Fibroblast of peridontal ligament (primary cell): Measurements from ENCODE around the gene SOX6.
"Not testable (repeated sequence)": the region's sequence is repeated elsewhere in the genome, so short reads cannot be mapped to it uniquely, and the experiment has no call there.

Experiments
- DNase-seq: peaks from one replicate; pipeline ENCODE4 v3.0.0-alpha.2; 2010; ENCODE audit errors: extremely low read depth

The SOX6 gene

GRCh38 chr11:16096336-16096735, 260.0 kb downstream of the SOX6 start:
- peak; percentile 55 for DNase-seq

GRCh38 chr11:16095756-16096155, 260.6 kb downstream of the SOX6 start:
- DNase-seq, result no peak

- DNase-seq, result no peak
These were observed 262.3 kb downstream of the SOX6 start for GRCh38 chr11:16093889-16094653.

GRCh38 chr11:16091862-16092261, 264.5 kb downstream of the SOX6 start:
- DNase-seq, result no peak

GRCh38 chr11:16089481-16089880, 266.9 kb downstream of the SOX6 start:
- DNase-seq, result no peak

DNA sequence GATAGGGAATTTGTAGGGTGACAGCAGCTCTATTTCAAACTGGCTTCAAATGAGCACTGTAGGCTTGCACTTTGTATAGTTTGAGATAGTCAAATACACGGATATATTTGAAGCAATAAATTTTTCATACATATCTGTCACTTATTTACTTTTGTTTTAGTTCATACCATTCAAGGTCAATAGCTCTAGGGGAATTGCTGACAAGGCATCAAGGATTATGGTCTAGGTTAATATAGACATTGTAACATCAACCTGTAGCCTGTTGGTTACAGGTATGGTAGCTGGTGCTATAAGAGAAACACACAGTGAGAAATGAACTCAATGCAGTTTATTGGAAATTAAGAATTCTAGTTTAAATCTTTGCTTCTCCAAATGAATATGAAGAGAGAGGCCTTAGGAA, 267.6 kb downstream of the SOX6 start:
- no peak for DNase-seq

DNA sequence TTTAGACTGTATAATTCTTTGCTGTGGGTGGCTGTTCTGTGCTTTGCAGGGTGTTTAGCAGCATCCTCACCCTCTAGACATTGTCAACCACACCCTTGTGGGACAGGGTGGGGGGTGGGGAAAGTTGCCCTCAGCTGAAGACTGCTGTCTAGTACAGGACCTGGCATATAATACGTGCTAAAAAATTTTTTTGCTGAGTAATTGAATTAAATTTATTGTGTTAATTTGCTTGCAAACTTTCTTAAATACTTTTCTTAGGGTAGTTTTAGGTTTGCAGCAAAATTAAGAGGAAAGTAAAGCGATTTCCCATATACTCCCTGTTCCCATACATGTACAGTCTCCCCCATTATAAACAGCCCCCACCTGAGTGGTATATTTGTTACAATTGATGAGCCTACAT, 268.5 kb downstream of the SOX6 start:
- DNase-seq, result no peak

DNA sequence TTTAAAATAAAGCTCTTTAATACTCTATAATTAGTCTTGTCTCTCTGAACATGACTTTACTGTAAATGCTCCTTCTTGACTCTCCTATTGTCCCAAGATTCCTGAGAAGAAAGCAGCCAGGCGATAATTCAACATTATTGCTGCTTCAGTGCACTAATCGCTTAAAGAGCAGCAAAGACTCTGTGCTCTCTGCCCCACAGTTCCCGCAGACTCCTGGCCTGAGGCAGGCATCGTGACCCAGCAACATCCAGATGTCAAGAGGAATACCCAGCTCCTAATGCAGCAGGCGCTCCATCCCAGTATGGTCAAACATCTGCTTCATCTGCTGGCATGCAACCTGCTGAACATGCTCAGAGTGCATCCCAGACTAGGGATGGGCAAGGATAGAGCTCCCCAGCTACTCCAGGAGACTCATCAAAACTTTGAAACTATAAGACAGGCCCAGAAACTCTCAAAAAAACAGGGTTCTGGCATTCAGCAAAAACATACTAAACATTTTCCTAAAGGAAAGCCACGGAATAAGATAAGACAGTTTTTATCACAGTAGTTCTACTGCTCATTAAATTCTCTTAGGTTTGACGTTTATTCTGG, 270.0 kb downstream of the SOX6 start:
- DNase-seq, result no peak

GRCh38 chr11:16082095-16083055, 274.0 kb downstream of the SOX6 start:
- DNase-seq, result peak; percentile 24

DNA sequence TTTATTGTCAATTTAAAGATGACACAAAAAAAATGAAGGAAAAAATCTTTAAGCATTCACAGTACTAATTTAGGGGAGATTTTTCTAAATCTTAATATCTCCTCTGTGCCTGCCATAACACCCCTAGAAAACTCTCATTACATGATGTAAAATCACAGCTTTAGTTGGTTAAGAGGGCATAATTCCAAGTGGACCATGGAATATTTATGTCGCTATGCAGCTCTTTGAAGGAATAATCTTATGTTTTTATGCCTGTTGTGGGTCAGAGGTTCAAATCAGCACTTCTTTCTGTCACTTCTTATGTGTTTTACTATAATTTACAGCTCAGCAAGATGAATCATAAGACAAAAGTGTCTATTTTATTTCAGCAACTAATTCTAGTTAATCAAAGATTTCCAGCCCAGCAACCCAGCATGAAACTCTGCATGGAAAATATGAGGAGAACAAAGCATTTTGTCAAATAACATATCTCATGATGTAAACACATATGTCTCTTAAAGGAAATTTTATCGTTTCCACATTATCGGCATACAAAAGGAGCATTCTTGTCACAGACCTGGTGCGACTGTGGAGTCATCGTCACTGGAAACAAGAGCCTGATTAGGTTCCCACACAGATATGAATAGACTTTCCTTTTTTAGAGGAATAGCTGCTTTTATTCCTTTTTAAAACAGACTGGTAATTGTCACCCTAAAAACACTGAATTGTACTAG, 274.8 kb downstream of the SOX6 start:
- no peak for DNase-seq

- DNase-seq, result no peak
These were observed 275.5 kb downstream of the SOX6 start for GRCh38 chr11:16080688-16081381.

DNA sequence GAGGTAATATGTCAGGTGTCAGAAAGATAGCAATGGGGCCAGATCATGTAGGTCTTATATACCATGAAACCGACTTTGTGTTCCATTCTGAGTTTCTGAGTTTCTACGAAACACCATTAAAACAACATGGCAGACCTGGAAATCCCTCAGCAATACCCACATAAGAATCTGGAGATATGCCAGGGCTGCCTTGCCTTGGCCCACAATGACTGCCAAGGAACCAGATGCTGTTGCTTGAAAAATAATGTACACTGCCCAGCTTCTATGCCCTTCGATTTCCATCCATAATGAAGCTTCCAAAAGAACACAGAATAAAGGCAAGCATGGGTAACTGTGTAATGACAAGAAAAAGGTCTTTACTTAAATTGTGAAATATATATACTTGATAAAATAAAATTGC, 277.4 kb downstream of the SOX6 start:
- DNase-seq, result no peak

GRCh38 chr11:16070573-16070972, 285.8 kb downstream of the SOX6 start:
- no peak for DNase-seq

- DNase-seq, result not testable (repeated sequence)
These were observed 289.1 kb downstream of the SOX6 start for GRCh38 chr11:16067268-16067667.

- DNase-seq, result peak; percentile 33
These were observed 297.0 kb downstream of the SOX6 start for GRCh38 chr11:16059332-16059731.

DNA sequence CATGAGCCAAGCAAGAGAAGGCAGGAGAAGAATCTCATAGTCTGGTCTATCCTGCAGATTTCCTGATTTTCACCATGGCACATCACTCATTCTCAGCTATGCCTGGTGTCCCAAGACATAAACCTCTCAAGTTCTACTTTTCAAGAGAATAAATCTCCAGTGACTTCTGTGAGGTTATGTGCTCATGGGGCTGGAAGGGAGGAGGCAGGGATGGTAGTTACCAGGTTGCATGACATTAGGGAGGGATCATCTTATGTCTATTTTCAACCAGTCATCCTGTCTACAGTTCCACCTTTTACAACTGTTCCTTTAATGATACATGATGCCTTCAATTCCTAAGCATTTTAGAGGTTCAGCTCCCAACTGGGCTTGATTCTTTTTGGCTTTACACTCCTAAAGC, 297.7 kb downstream of the SOX6 start:
- DNase-seq, result no peak

GRCh38 chr11:16052750-16053149, 303.6 kb downstream of the SOX6 start:
- DNase-seq, result no peak

DNA sequence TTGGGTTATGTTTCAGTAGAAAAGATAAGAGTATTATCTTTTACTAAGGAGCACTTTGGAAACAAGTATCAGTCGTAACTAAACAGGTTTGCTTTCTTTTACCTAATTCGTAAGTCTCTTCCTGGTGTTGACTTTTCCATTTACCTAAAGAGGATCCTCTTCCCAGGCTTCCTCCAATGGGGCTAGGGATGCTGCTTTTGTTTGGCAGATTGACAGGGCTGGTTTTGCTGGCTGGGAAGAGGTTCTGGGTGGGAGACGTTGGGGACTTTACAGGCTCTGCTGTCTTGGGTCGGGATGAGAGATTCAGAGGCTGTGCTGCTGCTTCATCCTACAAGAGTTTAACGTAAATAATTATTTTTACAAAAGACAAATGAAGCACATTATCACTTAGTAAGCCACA, 306.7 kb downstream of the SOX6 start:
- no peak for DNase-seq

DNA sequence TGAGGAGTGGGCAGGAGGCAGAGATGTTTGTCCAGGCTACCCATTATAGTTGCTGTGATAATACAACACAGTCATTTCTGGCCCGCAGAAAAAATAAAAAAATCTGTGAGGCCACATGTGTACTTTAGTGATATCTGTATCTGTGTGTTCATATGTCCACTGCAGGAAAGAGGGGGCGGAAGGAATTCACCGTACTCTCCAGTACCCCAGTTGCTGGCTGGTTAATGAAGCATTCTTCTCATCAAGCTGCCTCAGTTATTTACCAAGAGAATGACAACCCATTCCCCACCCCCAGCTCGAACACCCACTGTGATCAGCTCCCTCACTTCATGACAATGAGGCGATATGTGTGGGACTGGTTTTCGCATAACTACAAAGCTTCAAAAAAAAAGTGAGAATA, 309.3 kb downstream of the SOX6 start:
- no peak for DNase-seq

DNA sequence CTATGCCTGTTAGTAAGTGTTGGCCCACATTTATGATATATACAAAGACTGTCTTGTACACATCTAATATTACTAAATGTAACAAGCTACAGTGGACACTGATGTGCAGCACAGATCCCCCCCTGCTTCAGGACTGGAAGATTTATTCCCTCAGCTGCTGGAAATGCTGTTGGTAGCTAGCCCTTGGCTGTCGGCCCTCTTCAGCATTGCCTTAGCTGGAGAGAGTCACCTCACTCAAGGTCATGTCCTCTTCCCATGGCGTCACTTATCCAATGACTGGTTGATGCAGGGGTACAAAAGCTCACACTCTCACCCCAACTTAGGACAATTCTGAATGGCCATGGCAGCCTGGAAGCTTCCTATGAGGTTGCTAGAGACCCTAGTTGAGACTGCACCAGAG, 312.7 kb downstream of the SOX6 start:
- DNase-seq, result no peak

DNA sequence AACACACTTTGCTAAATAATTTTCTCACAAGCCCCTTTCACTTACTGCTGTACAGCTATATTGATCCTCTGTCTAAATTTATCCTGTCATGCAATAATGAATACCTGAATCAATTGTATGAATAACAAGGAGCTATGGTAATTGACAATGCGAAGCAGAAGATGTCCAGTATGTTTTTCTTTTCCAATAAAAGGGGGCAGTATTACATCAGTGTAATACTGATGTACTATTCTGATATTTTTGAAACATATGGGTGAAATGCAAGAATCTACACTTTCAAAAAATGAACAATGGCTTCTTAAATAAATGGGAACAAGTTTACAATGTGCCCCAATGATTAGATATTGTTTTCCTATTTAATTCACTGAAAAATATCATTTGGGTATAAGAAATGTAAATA, 315.1 kb downstream of the SOX6 start:
- peak; percentile 14 for DNase-seq
